ENCODE results near the gene TBL1Y.
"Not testable (repeated sequence)": the region's sequence is repeated elsewhere in the genome, so short reads cannot be mapped to it uniquely, and the experiment has no call there.

TBL1Y gene

GRCh38 chrY:6910372-6911252, at the start of gene TBL1Y:
TSS of gene TBL1Y (plus strand) at chrY:6910697. CDS start at chrY:7025085, 114,388 bp downstream.
- DNase-seq (ENCODE audit: low read depth), result no peak

GRCh38 chrY:6894496-6894895, 16.0 kb upstream of the TBL1Y start:
- no peak for DNase-seq (ENCODE audit: low read depth)

DNA sequence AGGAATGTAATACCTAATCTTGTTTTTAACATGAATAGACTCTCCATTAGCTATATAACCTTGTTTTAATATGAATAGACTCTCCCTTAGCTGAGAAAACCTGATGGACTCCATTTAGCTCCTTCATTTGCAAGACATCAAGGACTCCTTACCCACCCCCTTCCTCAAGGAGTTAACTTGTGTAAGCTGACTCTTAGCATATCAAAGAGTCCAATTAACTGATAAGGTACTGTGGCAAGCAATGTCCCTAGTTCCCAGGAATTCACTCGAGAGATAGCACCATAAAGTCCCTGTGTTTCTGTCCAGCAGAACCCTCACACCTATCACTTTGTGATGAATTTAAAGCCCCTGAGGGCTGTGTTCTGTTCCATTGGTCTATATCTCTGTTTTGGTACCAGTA, 15.3 kb upstream of the TBL1Y start:
- no peak for DNase-seq (ENCODE audit: low read depth)

GRCh38 chrY:6902116-6902515, 8.4 kb upstream of the TBL1Y start:
- DNase-seq (ENCODE audit: low read depth), result not testable (repeated sequence)

GRCh38 chrY:6907591-6907990, 2.9 kb upstream of the TBL1Y start:
- no peak for DNase-seq (ENCODE audit: low read depth)

DNA sequence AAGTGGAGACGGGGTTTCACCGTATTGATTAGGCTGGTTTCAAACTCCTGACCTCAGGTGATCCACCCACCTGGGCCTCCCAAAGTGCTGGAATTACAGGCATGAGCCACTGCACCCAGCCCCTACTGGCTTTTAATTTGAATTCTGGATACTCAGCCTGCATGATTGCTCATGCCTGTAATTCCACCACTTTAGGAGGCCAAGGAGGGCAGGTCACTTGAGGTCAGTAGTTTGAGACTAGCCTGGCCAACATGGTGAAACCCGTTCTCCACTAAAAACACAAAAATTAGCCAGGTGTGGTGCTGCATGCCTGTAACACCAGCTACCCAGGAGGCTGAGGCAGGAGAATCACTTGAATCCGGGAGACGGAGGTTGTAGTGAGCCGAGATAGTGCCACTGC, 2.5 kb upstream of the TBL1Y start:
- not testable (repeated sequence) for DNase-seq (ENCODE audit: low read depth)

DNA sequence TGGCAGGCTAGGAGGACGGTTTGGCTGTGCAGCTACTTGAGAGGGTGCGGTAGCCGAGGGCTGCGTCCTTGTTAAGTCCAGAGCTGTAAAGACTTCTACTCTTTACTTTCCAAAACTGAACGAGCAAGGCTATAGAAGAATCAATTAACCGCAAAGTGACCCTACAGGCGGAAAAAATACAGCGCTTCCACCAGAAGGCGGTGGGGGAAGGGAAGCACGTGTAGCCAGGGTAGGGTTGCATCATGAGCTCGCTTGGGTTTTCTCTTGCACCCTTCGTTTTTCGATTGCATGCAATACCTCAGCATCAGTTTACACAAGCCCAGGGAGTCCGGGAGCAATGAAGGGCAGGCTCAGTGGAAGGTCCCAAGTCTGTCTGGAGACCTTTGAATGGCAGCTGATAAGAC, 1.4 kb upstream of the TBL1Y start:
- no peak for DNase-seq (ENCODE audit: low read depth)

- no peak for DNase-seq (ENCODE audit: low read depth)
These were observed 641 bp upstream of the TBL1Y start for GRCh38 chrY:6909856-6910255.

GRCh38 chrY:6911253-6911881, 870 bp downstream of the TBL1Y start, which contains the start of gene AMELY:
TSS of gene AMELY (minus strand) at chrY:6911752. CDS start at chrY:6872608, 39,144 bp downstream.
- no peak for DNase-seq (ENCODE audit: low read depth)

DNA sequence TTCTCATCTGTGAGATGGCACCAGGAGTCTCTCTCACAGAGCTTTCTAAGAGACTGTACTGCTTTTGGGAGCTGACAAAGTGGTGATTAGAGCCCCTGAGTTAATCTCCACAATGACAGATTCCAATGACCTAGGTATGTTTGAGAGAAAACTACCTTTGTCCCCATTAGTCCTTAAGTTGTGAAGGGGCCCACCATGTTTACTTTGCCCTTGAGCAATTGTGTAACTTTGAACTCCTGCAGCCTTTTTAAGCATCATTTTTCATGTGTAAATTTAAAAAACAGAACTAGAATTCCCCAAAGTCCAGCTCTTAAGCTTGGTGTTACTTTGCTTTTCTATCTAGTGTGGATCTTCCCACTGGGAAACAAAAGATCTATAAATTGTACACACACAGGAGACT, 2.9 kb downstream of the TBL1Y start:
- DNase-seq (ENCODE audit: low read depth), result no peak

GRCh38 chrY:6921061-6921460, 10.6 kb downstream of the TBL1Y start:
- DNase-seq (ENCODE audit: low read depth), result no peak

GRCh38 chrY:6928265-6928664, 17.8 kb downstream of the TBL1Y start:
- DNase-seq (ENCODE audit: low read depth), result no peak

DNA sequence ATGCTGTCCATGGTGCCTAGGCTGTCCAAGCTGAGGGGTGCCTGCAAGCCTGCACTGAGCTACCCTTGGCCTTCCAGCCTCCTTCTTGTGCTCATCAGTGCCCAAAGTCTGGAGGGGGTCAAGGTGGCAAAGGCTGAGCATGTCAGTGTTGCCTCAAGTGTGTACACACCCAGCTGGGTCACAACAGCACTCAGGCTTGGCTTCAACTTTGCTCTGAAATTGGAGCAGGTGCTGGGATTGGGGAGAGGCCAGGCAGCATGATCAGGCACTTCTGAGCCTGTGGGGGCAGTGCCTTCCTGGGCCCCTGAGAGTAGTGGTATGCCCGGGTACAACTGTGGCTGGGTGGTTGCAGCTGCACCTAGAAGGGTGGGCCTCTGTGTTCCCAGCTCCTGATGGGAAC, 18.7 kb downstream of the TBL1Y start:
- no peak for DNase-seq (ENCODE audit: low read depth)

DNA sequence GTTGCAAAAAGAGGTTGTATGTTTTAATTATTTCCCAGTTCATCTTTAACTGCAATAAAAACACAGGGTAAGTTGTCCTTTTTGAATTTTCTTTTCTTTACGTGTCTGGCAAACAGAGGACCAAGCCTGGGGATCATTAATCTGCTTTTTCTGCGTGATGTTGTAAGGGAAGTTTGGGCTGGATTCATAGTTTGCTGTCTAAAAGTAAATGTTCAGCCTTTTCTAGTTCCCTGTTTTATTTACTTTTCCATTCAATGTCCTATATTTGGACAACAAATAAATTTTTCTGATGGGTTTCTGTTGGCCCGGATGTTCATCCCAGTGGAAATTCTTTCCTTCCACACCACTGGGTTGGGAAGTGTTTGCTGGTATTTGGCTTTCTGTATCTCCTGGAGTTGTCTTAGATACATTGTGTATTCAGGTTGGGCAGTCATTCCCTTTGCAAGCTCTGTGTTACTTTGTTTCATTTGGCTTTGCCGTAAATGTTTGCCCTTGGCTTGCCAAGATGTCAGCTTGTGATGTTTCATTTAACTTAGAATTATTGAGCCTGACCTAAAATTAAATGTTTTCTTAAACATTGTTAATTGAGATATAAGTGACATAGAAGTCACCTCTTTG, 21.4 kb downstream of the TBL1Y start:
- no peak for DNase-seq (ENCODE audit: low read depth)

DNA sequence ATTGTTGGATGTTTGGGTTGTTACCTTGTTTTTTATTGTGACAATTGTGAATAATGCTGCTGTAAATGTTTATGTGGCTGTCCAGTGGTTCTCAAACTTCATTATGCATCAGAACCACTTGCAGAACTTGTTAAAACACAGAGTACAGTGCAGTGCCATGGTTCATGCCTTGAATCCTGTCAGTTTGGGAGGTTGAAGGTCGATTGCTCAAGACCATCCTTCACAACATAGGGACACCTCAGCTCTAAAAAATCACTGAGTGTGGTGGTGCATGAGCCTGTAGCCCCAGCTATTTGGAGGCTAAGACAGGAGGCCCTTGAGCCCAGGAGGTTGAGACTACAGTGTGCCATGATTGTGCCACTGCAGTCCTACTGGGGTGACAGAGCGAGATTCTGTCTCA, 25.0 kb downstream of the TBL1Y start:
- DNase-seq (ENCODE audit: low read depth), result no peak

- DNase-seq (ENCODE audit: low read depth), result no peak
These were observed 37.2 kb downstream of the TBL1Y start for GRCh38 chrY:6947695-6948094.

GRCh38 chrY:6948378-6948777, 37.9 kb downstream of the TBL1Y start:
- no peak for DNase-seq (ENCODE audit: low read depth)

GRCh38 chrY:6949947-6950346, 39.5 kb downstream of the TBL1Y start:
- no peak for DNase-seq (ENCODE audit: low read depth)

DNA sequence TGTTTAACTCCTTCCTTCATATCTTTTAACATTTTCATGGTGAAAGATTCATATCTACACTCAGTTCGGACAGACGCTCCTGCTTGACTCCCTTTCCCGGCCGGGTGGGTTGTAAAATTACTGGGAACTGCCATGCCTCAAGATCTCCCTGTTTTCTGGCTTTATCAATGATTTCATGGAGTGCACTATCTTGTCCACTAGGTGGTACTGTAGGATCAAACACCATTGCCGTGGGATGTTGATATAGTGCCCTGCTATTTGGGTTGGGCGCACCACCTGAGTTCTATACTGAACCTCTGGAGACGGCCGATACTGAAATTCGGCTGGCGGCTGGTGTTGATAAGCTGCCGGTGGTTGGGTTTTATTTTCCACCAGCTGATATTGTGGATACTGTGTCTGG, 54.2 kb downstream of the TBL1Y start:
- no peak for DNase-seq (ENCODE audit: low read depth)

DNA sequence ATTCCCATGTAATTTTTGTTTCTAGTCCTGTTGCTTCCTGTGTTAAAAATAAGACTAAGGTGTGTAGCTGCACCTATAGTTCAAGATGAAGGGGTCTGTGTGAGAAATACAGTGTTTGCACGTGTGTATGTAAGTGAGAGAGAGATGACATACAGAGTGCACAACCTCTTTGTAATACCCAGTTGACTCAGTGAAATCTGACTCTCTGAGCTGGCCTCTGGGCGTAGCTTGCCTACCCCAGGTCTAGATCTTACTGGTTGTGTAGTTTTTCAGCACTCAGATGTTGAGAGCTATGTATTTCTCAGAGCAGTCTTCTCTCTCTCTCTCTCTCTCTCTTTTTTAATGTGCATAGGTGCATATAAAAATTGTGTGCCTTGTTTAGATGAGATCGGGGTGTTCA, 56.0 kb downstream of the TBL1Y start:
- no peak for DNase-seq (ENCODE audit: low read depth)

- DNase-seq (ENCODE audit: low read depth), result no peak
These were observed 57.2 kb downstream of the TBL1Y start for GRCh38 chrY:6967736-6968135.

- DNase-seq (ENCODE audit: low read depth), result no peak
These were observed 57.7 kb downstream of the TBL1Y start for GRCh38 chrY:6968191-6968590.

GRCh38 chrY:6972271-6972887, 61.9 kb downstream of the TBL1Y start:
- no peak for DNase-seq (ENCODE audit: low read depth)

Data from fibroblast of the conjunctiva (primary cell).